ENCODE results near the gene ATF7IP2.
"Not testable (repeated sequence)": the region's sequence is repeated elsewhere in the genome, so short reads cannot be mapped to it uniquely, and the experiment has no call there.

ATF7IP2 gene

DNA sequence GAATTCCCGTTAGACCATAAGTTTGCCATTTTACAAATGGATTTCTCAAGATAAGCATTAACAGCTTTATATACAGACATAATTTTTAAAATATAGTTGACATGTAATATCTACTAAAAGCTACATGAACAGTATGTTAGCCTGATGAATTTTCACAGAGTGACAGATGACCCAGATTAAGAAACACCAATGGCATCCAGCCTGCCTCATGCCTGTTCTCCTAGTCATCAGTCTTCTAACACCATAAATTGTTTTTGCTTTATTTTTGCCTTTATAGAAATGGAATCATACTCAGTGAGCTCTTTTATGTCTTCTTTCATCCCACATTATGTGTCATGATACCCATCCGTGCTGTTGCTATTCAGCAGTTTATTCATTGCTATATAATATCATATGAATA lies 80.0 kb downstream of the ATF7IP2 start:
- no peak for DNase-seq

DNA sequence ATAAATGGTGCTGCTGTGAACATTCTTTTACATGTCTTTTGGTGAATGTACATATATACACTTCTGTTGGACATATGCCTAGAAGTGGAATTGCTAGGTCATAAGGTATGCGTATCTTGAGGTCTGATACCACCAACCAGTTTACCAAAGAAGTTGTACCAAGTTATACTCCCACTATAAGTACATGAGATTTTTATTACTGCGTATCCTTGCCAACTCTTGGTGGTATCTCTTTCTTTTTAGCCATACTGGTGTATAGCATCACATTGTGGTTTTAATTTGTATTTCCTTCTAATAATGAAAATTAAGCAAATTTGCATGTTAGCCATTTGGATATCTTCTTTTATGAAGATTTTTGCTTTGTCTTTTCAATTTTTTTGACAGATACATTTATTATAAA lies 80.5 kb downstream of the ATF7IP2 start:
- DNase-seq, result no peak

DNA sequence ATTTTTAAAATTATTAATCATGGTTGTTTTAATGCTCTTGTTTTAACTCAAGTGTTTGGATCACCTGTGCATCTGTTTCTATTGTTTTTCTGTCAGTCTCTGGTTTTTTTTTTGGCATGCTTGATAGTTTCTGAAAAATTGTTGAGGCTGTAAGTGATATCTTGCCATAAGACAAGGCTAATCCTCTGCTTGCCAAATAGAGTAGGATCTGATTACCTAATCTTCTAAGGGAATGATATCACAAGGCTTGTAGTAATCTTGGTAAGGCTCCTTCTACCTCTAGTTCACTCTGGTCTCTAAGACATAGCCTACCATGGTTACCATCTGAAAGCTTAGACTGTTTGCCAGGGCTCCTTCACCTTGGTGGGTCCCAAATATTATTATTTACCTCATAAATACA lies 81.0 kb downstream of the ATF7IP2 start:
- no peak for DNase-seq

DNA sequence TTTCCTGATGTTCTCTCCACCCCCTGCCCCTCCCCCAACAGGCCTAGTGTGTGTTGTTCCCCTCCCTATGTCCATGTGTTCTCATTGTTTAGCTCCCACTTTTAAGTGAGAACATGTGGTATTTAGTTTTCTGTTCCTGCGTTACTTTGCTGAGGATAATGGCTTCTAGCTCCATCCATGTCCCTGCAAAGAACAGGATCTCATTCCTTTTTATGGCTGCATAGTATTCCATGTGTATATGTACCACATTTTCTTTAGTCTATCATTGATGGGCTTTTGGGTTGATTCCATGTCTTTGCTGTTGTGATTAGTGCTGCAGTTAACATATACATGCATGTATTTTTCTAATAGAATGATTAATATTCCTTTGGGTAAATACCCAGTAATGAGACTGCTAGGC lies 90.8 kb downstream of the ATF7IP2 start:
- not testable (repeated sequence) for DNase-seq

DNA sequence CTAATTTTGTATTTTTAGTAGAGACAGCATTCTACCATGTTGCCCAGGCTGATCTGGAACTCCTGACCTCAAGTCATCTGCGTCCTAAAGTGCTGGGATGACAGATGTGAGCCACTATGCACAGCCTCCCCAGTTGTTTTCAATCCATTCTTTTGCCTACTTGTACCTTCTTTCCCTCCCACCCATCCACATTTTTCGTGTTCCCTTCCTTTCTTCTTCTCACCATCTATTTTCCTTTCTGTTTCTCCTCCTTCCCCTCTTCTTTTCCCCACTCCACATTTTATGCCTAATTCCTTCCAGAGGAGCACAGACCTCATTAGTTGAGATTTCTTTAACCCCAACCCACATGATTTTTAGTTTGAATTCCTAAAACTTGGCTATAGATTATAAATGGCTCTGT lies 94.3 kb downstream of the ATF7IP2 start:
- no peak for DNase-seq

DNA sequence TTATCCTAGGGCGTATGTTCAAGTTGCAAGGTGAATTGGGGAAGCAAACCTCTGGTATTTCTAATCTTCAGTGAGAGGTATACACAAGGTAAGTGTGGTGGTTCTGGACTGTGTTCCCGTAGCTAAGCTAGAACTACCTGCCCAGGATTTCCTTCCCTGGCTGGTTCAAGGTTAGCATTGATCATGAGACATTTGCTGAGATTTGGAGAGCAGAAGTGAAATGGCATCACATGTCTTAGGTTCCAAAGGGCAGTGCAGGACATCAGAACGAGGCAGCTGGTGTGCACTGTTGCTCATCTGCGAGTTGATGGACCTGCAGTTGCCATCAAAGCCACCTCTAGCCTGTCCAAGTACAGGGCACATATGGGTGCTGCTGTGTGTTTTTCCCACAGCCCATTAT lies 99.3 kb downstream of the ATF7IP2 start:
- no peak for DNase-seq

DNA sequence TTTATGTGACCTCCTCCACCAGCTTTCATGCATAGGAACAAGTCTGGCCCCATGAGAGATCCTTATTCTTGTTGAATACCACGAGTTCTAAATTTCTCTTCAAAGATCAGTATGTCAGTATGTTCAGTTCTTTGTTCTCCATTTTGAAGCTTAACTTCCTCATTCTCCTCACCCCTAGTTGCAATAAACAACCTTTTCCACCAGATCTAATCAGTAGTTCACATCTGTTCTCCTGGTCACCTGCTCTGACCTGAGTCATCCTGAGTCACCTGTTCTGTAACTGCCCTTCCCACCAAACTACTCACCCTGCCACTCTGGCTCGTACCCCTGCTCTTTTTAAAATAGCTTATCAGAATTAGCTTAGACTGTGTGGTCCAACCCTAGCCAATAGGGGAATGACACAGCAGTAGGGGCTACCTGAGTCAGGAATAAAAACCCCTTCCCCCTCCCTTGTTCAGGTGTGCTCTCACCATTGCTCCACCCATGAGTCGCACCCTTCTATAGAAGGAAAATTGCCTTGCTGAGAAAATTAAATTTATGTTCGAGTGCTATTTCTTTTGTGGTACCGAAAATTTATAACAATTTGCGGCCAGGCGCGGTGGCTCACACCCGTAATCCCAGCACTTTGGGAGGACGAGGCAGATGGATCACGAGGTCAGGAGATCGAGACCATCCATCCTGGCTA lies 100.0 kb downstream of the ATF7IP2 start:
- DNase-seq, result no peak

DNA sequence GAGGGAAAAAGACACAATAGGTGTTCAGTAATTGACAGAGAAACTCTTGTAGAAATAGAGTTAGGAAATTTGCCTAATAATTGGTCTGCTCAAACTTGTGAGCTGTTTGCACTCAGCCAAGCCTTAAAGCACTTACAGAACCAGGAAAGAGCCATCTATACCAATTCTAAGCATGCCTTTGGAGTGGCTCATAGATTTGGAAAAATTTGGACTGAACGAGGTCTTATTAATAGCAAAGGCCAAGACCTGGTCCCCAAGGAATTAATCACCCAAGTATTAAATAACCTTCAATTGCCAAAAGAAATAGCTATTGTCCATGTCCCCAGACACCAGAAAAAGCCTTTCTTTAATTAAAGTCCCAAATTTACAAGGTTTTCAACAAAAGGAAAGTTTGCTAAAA lies 104.3 kb downstream of the ATF7IP2 start:
- DNase-seq, result no peak

DNA sequence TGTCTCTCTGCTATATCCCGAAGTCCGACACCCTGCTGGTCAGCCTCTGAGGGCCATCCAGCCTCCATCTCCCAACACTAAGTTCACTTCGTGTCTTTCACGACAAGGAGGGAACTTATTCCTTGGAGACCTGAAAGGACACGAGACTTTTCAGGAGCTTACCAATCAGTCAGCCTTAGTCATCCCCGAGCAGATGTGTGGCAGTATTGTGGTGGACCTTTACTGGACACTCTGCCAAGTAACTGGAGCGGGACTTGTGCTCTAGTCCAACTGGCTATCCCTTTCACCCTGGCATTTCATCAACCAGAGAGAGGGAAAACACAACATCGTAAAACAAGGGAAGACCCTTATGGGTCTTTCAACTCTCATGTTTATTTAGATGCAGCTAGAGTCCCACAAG lies 107.4 kb downstream of the ATF7IP2 start:
- DNase-seq, result no peak

DNA sequence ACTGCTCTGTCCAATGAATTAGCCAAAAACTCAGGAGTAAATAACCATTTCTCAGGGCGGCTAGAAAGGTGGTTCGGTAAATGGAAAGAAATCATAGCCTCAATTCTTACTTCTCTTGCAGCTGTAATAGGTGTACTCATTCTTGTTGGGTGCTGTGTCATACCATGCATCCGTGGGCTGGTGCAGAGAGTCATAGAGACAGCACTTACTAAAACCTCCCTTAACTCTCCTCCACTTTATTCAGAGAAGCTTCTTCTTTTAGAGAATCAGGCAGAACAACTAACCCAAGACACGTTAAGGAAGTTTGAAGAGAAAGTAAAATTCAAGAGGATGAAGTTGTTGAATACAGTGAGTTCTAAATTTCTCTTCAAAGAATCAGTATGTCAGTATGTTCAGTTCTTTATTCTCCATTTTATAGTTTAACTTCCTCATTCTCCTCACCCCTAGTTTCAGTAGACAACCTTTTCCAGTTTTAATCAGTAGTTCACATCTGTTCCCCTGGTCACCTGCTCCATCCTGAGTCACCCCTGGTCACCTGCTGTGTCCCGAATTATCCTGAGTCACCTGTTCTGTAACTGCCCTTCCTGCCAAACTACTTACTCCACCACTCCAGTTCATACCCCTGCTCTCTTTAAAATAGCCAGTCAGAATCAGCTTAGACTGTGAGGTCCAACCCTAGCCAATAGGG lies 108.6 kb downstream of the ATF7IP2 start:
- no peak for DNase-seq

DNA sequence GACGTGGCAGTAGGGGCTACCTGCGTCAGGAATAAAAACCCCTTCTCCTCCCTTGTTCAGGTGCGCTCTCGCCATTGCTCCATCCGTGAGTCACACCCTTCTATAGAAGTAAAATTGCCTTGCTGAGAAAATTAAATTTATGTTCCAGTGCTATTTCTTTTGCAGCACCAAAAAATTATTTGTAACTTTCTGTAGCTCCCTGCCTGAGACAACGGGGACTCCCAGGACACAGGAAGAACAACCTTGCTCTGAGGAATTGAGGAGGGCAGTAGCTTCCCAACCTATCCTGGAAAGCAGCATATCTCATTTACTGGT lies 109.1 kb downstream of the ATF7IP2 start:
- DNase-seq, result no peak

DNA sequence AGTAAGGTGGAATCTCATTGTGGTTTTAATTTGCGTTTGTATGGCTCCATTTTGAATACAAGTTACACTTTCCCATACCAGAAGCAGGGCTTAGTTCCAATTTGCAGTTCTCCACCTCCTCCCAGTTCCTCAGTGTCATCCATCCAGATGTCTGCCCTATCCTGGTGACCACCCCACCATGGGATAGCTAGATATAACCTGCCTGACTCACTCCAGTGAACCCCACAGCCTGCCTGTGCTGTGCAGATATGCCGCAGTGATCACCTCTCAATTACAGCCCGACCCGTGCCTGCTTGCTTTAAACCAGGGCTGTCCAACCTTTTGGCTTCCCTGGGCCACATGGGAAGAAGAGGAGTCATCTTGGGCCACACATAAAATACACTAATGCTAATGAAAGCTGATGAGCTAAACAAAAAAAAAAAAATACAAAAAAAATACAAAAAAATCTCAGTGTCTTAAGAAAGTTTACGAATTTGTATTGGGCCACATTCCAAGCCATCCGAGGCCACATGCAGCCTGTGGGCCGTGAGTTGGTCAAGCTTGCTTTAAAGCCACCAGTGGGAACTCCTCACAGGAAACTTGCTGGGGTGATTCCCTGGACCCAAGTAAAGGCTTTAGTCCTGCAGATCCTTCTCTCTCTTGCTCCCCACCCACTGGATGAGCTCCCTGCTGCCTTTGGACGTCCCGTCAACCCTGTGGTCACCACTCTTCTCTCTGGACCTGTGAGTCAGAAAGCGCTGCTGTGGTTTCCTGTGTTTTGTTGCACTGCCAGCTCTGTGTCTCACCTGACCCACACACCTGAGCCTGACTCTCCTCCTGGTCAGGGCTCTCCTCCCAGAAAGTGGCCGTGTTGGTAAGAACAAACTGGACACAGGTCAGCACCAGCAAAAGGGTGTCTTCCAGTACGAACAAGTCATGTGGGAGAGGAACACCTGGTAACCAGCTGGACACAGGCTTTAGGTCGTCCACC lies 111.6 kb downstream of the ATF7IP2 start:
- no peak for DNase-seq

DNA sequence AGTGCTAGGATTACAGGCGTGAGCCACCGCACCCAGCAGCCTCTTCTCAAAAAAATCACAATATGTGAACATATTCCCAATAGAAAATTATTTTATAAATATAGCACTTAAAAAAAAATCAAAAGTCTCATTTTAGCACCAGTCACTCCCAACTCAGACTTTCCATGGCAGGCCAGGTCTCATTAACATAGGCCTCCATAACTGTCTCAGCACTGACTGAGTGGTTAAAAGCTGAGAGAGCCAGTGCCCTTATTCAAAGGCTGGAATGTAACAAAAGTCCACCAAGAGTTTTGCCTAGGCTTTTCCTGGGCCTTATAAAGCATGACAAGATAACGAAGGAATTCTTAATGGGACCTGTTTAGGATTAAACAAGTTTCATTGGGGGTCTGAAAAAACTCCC lies 114.7 kb downstream of the ATF7IP2 start:
- no peak for DNase-seq

DNA sequence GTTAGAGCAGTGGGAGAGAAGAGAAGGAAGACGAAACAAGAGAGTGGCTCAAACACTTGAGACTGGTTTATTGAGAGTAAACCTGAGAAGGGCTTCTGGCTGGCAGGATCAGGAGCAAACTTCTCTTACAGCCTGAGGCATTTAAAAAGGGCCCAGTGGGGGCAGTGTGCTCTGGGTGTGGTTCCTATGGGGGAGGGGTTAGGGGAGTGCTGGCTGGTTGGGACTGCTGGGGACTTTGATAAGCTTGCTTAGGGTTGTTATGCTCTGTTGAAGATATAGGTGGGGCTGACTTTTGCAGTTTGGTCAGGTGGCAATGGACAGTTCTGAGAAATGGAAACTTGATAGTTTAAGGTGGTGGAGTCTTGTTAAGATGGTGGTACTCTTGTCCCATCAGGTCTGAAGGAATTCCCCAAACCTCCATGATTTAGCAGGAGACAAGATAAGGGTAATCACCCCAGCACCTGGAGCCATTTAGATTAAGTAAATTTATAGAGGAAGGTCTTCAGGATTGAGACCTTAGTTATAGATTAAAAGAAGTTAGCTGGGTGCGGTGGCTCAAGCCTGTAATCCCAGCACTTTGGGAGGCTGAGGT lies 115.3 kb downstream of the ATF7IP2 start:
- DNase-seq, result peak; percentile 27

DNA sequence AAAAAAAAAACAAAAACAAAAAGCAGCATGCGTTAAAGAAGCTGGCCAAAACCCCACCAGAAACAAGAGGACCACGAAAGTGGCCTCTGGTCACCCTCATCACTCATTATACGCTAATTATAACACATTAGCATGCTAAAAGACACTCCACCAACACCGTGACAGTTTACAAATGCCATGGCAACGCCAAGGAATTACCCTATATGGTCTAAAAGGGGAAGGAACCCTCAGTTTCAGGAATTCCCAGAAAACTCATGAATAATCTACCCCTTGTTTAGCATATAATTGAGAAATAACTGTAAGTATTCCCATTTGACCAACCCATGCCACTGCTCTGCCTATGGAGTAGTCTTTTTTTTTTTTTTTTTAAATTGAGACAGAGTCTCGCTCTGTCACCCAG lies 116.9 kb downstream of the ATF7IP2 start:
- DNase-seq, result no peak

DNA sequence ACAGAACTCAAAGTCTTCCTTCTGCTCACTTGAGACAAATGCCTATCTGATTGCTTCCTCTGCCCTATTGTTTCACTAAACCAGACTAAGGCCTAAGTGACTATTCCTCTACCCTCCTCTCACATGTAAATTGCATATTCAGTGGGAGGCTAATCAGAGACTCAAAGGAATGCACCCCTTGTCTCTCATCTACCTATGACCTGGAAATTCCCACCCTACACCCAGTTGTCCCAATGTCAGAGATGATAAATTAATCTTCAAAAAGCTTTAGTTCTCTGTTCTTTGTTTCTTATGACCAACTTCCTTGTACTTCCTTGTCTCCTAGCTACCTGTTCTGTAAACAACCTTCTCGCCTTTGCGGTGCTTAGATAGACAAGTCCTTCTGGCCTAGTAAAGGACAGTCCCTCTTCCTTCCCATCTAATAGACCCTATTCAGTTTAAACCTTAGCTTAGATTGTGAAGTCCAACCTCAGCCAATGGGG lies 118.6 kb downstream of the ATF7IP2 start:
- DNase-seq, result no peak

DNA sequence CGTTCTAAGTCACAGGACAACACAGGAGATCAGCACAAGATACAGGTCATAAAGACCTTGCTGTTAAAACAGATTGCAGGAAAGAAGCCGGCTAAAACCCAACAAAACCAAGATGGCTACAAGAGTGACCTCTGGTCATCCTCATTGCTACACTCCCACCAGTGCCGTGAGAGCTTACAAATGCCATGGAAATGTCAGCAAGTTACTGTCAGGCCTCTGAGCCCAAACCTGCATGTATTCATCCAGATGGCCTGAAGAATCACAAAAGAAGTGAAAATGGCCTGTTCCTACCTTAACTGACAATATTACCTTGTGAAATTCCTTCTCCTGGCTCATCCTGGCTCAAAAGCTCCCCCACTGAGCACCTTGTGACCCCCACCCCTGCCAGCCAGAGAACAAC lies 119.4 kb downstream of the ATF7IP2 start:
- DNase-seq, result not testable (repeated sequence)

DNA sequence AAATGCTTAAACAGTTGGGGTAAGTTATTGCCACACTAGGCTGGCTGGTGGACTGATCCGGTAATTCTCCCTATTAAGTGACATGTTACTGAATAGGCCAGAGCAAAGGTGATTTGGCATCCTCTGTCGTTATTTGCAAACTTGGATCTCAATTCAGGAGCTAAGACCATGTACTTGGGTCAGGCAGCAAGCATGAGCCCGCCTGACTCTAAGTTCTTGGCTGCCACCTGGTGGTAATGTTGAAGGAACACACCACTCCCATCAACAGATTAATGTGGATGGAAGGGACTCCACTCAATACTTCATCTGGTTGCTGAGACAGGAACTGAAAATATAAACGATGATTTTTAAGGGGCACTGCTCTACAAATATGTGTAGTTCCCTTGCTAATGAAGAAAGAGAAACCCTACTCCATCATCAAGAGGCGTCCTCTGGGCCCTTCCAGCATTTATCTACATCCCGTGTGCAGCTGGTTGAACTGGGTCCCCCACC lies 123.7 kb downstream of the ATF7IP2 start:
- peak; percentile 83 for DNase-seq

DNA sequence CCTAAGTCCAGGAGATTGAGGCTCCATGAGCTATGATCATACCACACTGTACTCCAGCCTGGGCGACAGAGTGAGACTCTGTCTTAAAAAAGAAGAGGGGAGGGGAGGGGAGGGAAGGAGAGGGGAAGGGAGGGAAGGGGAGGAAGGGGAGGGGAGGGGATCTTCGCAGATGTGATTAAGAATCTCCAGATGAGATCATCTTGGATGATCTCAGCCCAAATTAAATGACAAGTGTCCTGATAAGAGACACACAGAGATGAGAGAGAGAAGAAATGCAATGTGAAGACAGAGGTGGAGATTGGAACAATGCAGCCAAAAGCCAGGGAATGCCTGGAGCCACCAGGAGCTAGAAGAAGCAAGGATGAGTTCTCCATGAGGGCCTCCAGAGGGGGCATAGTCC lies 124.4 kb downstream of the ATF7IP2 start:
- DNase-seq, result no peak

DNA sequence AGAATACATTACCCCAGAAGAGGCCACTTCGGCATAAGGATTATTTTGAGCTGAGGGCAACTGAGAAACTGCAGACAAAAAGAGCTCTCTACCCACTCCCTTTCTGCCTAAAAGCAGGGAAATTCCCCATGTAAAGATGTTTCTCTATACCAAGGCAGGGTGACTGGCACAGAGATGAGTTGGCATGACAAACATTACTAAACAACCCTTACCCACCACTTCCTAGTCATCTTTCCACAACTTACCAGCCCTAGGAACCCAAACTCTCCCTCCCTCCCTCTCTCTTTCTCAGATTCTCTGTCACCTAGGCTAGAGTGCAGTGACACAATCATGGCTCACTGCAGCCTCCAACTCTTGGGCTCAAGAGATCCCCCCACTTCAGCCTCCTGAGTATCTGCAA lies 126.0 kb downstream of the ATF7IP2 start:
- no peak for DNase-seq

DNA sequence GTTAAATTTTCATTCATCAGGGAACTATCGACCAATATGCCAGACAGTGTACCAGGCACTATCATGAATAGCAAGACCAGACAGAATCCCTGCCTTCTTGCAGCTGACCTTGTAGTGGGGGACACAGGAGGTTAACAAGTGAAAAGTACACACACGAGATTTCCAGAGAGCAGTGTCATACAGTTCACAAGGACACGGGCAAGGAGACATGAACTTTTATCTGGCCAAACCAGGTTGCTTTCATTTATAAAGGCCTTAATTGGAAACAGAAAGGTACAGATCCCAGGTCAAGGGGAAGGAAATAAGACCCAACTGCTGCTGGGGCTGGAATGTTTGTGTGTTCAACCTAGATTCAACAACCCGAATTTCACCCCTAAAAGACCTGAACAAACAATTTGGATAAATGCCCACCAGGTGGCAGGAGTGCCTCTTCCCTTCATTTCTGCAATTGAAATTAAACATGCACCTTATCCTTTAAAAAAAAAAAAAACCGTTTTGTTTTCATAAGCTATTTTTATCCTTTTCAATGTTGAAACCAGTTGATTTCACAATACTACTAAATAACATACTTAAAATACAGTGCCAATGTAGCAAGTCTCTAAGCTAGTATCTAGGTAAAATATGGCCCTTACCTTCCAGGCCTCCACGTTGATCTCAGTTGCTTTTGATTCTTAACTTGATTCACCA lies 128.7 kb downstream of the ATF7IP2 start:
- DNase-seq, result peak; percentile 70

DNA sequence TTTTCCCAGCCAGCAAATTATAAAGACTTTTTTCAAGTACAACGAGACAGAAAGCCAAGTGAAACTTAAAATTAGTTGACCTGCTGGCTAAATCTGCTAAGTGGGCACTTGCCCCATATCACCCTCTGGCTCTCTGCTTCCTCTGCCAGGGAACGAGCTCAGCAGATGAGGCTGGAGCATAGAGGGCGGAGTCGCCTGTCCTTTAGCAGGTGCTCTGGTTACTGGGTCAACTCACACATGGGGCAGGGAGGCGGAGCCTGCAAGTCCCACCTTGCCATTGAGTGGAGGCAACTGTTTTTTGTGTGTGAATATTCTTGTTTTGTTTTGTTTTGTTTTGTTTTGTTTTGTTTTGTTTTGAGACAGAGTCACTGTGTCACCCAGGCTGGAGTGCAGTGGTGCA lies 132.0 kb downstream of the ATF7IP2 start:
- peak; percentile 69 for DNase-seq

Data from RPMI8226 (cell line).